Measurements from ENCODE around the gene NLRP9. TPM values are rescaled to one million over a fixed set of nuclear protein-coding genes. Genes with fewer than 3 reads are reported as not detected.
A peak's percentile ranks its signal among the peaks of the same experiment; 100 is the strongest.

Gene NLRP9
- total and polyA plus RNA-seq, 2 donors (not counting 1 experiment from before 2014, with no cell fraction given): not detected

GRCh38 chr19:55676889-55677505 lies 61.2 kb downstream of the NLRP9 start:
- peaks cover 22% of the 10 kb centered on the region for H3K36me3 ChIP-seq (ENCODE audit: control insufficient read depth, insufficient read depth, low read length)
- H3K27ac ChIP-seq (ENCODE audit: insufficient read depth, low read length): no peak overlapping the region
- H3K9me3 ChIP-seq (ENCODE audit: control insufficient read depth, insufficient read depth, low read depth, low read length): no peaks in the 10 kb centered on the region

GRCh38 chr19:55676383-55676782 lies 61.8 kb downstream of the NLRP9 start:
- H3K9ac ChIP-seq (ENCODE audit: insufficient read depth, low read length): no peak overlapping the region
- peaks cover 79% of the 10 kb centered on the region for H3K79me2 ChIP-seq (ENCODE audit: control insufficient read depth, insufficient read depth, low read length)
- peaks cover 22% of the 10 kb centered on the region for H3K36me3 ChIP-seq (ENCODE audit: control insufficient read depth, insufficient read depth, low read length)
- H3K27me3 ChIP-seq (ENCODE audit: control insufficient read depth, insufficient read depth, low read length): no peaks in the 10 kb centered on the region
- H2AFZ ChIP-seq (ENCODE audit: low read length): no peak overlapping the region
- H4K20me1 ChIP-seq (ENCODE audit: control insufficient read depth, extremely low read depth, insufficient read depth, low read length): peaks cover 2% of the 10 kb centered on the region
- H3K4me3 ChIP-seq (replicated peaks in 1 of 4; ENCODE audit: control extremely low read depth in 1 of 4, insufficient read depth in 1 of 4, low read depth in 3 of 4, low read length in 4 of 4): peak overlapping the region; percentile 71 to 90 (median 80)
- H3K27ac ChIP-seq (ENCODE audit: insufficient read depth, low read length): no peak overlapping the region
- H3K4me2 ChIP-seq (ENCODE audit: extremely low read depth, insufficient read depth, low read length): peak overlapping the region; percentile 99
- peak in 1 of 2 donors; percentile 10 for DNase-seq (ENCODE audit: low read depth in 2 of 2)
- TF ChIP-seq EZH2 (IDR thresholded peaks at IDR 0.05; ENCODE audit: low read length, missing control alignments) (no peak), CTCF (conservative IDR thresholded peaks at IDR 0.05 in 1 of 2, IDR thresholded peaks at IDR 0.05 in 1 of 2; ENCODE audit: low read depth in 1 of 2, low read length in 2 of 2) (peak in 1 of 2 donors; percentile 8)
- no peaks in the 10 kb centered on the region for H3K9me3 ChIP-seq (ENCODE audit: control insufficient read depth, insufficient read depth, low read depth, low read length)
- H3K4me1 ChIP-seq (ENCODE audit: control insufficient read depth, extremely low read depth, insufficient read depth, low read length): peaks cover 17% of the 10 kb centered on the region

More at GRCh38 chr19:55676889-55677505, 61.2 kb downstream of the NLRP9 start:
- no peak for DNase-seq (ENCODE audit: low read depth in 2 of 2)
- H3K79me2 ChIP-seq (ENCODE audit: control insufficient read depth, insufficient read depth, low read length): peaks cover 77% of the 10 kb centered on the region
- peak overlapping the region in 2 of 4 experiments; percentile 71 to 86 for H3K4me3 ChIP-seq (replicated peaks in 1 of 4; ENCODE audit: control extremely low read depth in 1 of 4, insufficient read depth in 1 of 4, low read depth in 3 of 4, low read length in 4 of 4)
- H3K4me1 ChIP-seq (ENCODE audit: control insufficient read depth, extremely low read depth, insufficient read depth, low read length): peaks cover 17% of the 10 kb centered on the region
- no peak overlapping the region for H3K9ac ChIP-seq (ENCODE audit: insufficient read depth, low read length)
- peak overlapping the region; percentile 99 for H3K4me2 ChIP-seq (ENCODE audit: extremely low read depth, insufficient read depth, low read length)
- H3K27me3 ChIP-seq (ENCODE audit: control insufficient read depth, insufficient read depth, low read length): no peaks in the 10 kb centered on the region
- TF ChIP-seq CTCF (conservative IDR thresholded peaks at IDR 0.05 in 1 of 2, IDR thresholded peaks at IDR 0.05 in 1 of 2; ENCODE audit: low read depth in 1 of 2, low read length in 2 of 2) (no peak), EZH2 (IDR thresholded peaks at IDR 0.05; ENCODE audit: low read length, missing control alignments) (no peak)
- no peak overlapping the region for H2AFZ ChIP-seq (ENCODE audit: low read length)
- H4K20me1 ChIP-seq (ENCODE audit: control insufficient read depth, extremely low read depth, insufficient read depth, low read length): peaks cover 2% of the 10 kb centered on the region

GRCh38 chr19:55675661-55676354 lies 62.4 kb downstream of the NLRP9 start:
- H4K20me1 ChIP-seq (ENCODE audit: control insufficient read depth, extremely low read depth, insufficient read depth, low read length): peaks cover 5% of the 10 kb centered on the region
- DNase-seq (ENCODE audit: low read depth in 2 of 2): no peak

More at GRCh38 chr19:55675661-55676354, 62.4 kb downstream of the NLRP9 start:
- Histone ChIP-seq H3K27me3 (ENCODE audit: control insufficient read depth, insufficient read depth, low read length) (no peaks in the 10 kb centered on the region), H3K36me3 (ENCODE audit: control insufficient read depth, insufficient read depth, low read length) (peaks cover 21% of the 10 kb centered on the region), H3K4me1 (ENCODE audit: control insufficient read depth, extremely low read depth, insufficient read depth, low read length) (peaks cover 14% of the 10 kb centered on the region), H3K9me3 (ENCODE audit: control insufficient read depth, insufficient read depth, low read depth, low read length) (no peaks in the 10 kb centered on the region), H3K4me3 (replicated peaks in 1 of 4; ENCODE audit: control extremely low read depth in 1 of 4, insufficient read depth in 1 of 4, low read depth in 3 of 4, low read length in 4 of 4) (peak overlapping the region; percentile 71 to 90 (median 80)), H3K79me2 (ENCODE audit: control insufficient read depth, insufficient read depth, low read length) (peaks cover 79% of the 10 kb centered on the region), H3K4me2 (ENCODE audit: extremely low read depth, insufficient read depth, low read length) (peak overlapping the region; percentile 99), H3K27ac (ENCODE audit: insufficient read depth, low read length) (peak overlapping the region; percentile 90), H2AFZ (ENCODE audit: low read length) (peak overlapping the region; percentile 24), H3K9ac (ENCODE audit: insufficient read depth, low read length) (peak overlapping the region; percentile 86)
- TF ChIP-seq CTCF (conservative IDR thresholded peaks at IDR 0.05 in 1 of 2, IDR thresholded peaks at IDR 0.05 in 1 of 2; ENCODE audit: low read depth in 1 of 2, low read length in 2 of 2): no peak
- no peak for TF ChIP-seq EZH2 (IDR thresholded peaks at IDR 0.05; ENCODE audit: low read length, missing control alignments)

Data from fibroblast of lung (primary cell).